Karpas-422 (cell line): ENCODE measurements around the gene GSDMA. TPM values are rescaled to one million over a fixed set of nuclear protein-coding genes. Genes with fewer than 3 reads are reported as not detected.

Experiments
- DNase-seq: peaks from one replicate; pipeline ENCODE4 v3.0.0-alpha.2; 2015
- H2AFZ ChIP-seq: fragments of 200-600 bp; sonication (generic); 2 replicates; pipeline ENCODE4 v1.6.1; 2014; ENCODE audit warnings: antibody characterized with exemption, low read length, mixed read lengths
- H3K27ac ChIP-seq: fragments of 200-600 bp; sonication (generic); 2 replicates; pipeline ENCODE4 v1.5.1; 2014; ENCODE audit warnings: mild to moderate bottlenecking, low read length, moderate library complexity
- H3K27me3 ChIP-seq: fragments of 200-600 bp; sonication (generic); 2 replicates; pipeline ENCODE4 v1.6.1; 2014; ENCODE audit warnings: low read length, mixed read lengths
- H3K36me3 ChIP-seq: fragments of 200-600 bp; sonication (generic); 2 replicates; pipeline ENCODE4 v1.6.1; 2014; ENCODE audit warnings: low read length, mixed read lengths; ENCODE audit not compliant: insufficient read depth
- H3K4me1 ChIP-seq: fragments of 200-600 bp; sonication (generic); 2 replicates; pipeline ENCODE4 v1.6.1; 2014; ENCODE audit warnings: mild to moderate bottlenecking, low read length, mixed read lengths
- H3K4me2 ChIP-seq: fragments of 200-600 bp; sonication (generic); 2 replicates; pipeline ENCODE4 v1.6.1; 2014; ENCODE audit warnings: low read length, low read depth, mild to moderate bottlenecking; ENCODE audit not compliant: poor library complexity, severe bottlenecking
- H3K4me3 ChIP-seq: fragments of 200-600 bp; sonication (generic); 2 replicates; pipeline ENCODE4 v1.5.1; 2014; ENCODE audit warnings: mild to moderate bottlenecking, antibody characterized with exemption, low read length, mixed read lengths
- H3K79me2 ChIP-seq: fragments of 200-600 bp; sonication (generic); 2 replicates; pipeline ENCODE4 v1.6.1; 2014; ENCODE audit warnings: mild to moderate bottlenecking, low read length, mixed read lengths
- H3K9ac ChIP-seq: fragments of 200-600 bp; sonication (generic); 2 replicates; pipeline ENCODE4 v1.6.0; 2014; ENCODE audit warnings: low read length
- H3K9me2 ChIP-seq: fragments of 200-600 bp; sonication (generic), shearing (Covaris generic); replicated peaks from 2 replicates; pipeline ENCODE4 v1.6.0; 2014; ENCODE audit warnings: mild to moderate bottlenecking, low read length, moderate library complexity; ENCODE audit not compliant: insufficient read depth
- H3K9me3 ChIP-seq: fragments of 300-700, 200-600 bp; sonication (generic); 2 replicates; pipeline ENCODE4 v1.6.1; 2014; ENCODE audit warnings: low read length, mixed read lengths
- H4K20me1 ChIP-seq: fragments of 200-600 bp; sonication (generic); 2 replicates; pipeline ENCODE4 v1.6.1; 2014; ENCODE audit warnings: mild to moderate bottlenecking, antibody characterized with exemption, low read length, low read depth; ENCODE audit not compliant: insufficient read depth
- total RNA-seq: library from RNA; depleted of rRNA; stranded (reverse); fragments of >200 nt; shearing (Covaris generic); gene quantifications from 2 replicates; pipeline ENCODE4 v1.2.3, GENCODE V29; 2014; ENCODE audit warnings: low replicate concordance

GSDMA gene
- total RNA-seq, 1 experiment from 2014 or later: not detected

- Histone ChIP-seq H3K4me1 (peaks cover 17% of the 10 kb centered on the region), H3K36me3 (no peaks in the 10 kb centered on the region), H3K79me2 (no peaks in the 10 kb centered on the region), H2AFZ (no peak overlapping the region), H3K27me3 (no peaks in the 10 kb centered on the region), H4K20me1 (no peaks in the 10 kb centered on the region), H3K9me2 (no peaks in the 10 kb centered on the region), H3K9ac (no peak overlapping the region), H3K4me2 (no peak overlapping the region), H3K4me3 (no peak overlapping the region), H3K9me3 (no peaks in the 10 kb centered on the region), H3K27ac (no peak overlapping the region)
- no peak for DNase-seq
Observed at GRCh38 chr17:39937447-39937846, 25.4 kb upstream of the GSDMA start.

- Histone ChIP-seq H3K27ac (no peak overlapping the region), H4K20me1 (no peaks in the 10 kb centered on the region), H3K4me1 (peaks cover 17% of the 10 kb centered on the region), H2AFZ (no peak overlapping the region), H3K79me2 (no peaks in the 10 kb centered on the region), H3K9ac (no peak overlapping the region), H3K27me3 (no peaks in the 10 kb centered on the region), H3K36me3 (no peaks in the 10 kb centered on the region), H3K9me3 (no peaks in the 10 kb centered on the region), H3K4me2 (no peak overlapping the region), H3K9me2 (no peaks in the 10 kb centered on the region), H3K4me3 (no peak overlapping the region)
- no peak for DNase-seq
Observed at GRCh38 chr17:39938140-39938869, 24.5 kb upstream of the GSDMA start.

GRCh38 chr17:39939106-39939505 lies 23.7 kb upstream of the GSDMA start:
- H3K4me2 ChIP-seq: peak overlapping the region; percentile 40

GRCh38 chr17:39939588-39940419 lies 23.0 kb upstream of the GSDMA start:
- no peaks in the 10 kb centered on the region for H3K9me2 ChIP-seq
- no peaks in the 10 kb centered on the region for H4K20me1 ChIP-seq
- peak overlapping the region; percentile 80; the same call in 1 of the 2 replicates for H2AFZ ChIP-seq
- H3K27ac ChIP-seq: no peak overlapping the region
- no peaks in the 10 kb centered on the region for H3K79me2 ChIP-seq
- H3K4me3 ChIP-seq: no peak overlapping the region
- peaks cover 19% of the 10 kb centered on the region for H3K4me1 ChIP-seq
- H3K9me3 ChIP-seq: no peaks in the 10 kb centered on the region
- H3K4me2 ChIP-seq: peak overlapping the region; percentile 40
- peak; percentile 80 for DNase-seq
- no peaks in the 10 kb centered on the region for H3K36me3 ChIP-seq
- H3K27me3 ChIP-seq: no peaks in the 10 kb centered on the region
- peak overlapping the region; percentile 51 for H3K9ac ChIP-seq

More at GRCh38 chr17:39939106-39939505, 23.7 kb upstream of the GSDMA start:
- Histone ChIP-seq H3K9ac (no peak overlapping the region), H4K20me1 (no peaks in the 10 kb centered on the region), H3K27ac (no peak overlapping the region), H3K79me2 (no peaks in the 10 kb centered on the region), H3K9me2 (no peaks in the 10 kb centered on the region), H3K4me3 (no peak overlapping the region), H3K4me1 (peaks cover 21% of the 10 kb centered on the region), H2AFZ (0 out of 2 replicates have a peak overlapping the region, but pooled peaks have one; percentile 2), H3K36me3 (no peaks in the 10 kb centered on the region), H3K9me3 (no peaks in the 10 kb centered on the region), H3K27me3 (no peaks in the 10 kb centered on the region)
- DNase-seq: no peak

- no peaks in the 10 kb centered on the region for H3K36me3 ChIP-seq
- H3K27ac ChIP-seq: no peak overlapping the region
- no peaks in the 10 kb centered on the region for H3K9me2 ChIP-seq
- no peaks in the 10 kb centered on the region for H3K9me3 ChIP-seq
- no peaks in the 10 kb centered on the region for H4K20me1 ChIP-seq
- peaks cover 23% of the 10 kb centered on the region for H3K4me1 ChIP-seq
- H2AFZ ChIP-seq: no peak overlapping the region
- no peak overlapping the region for H3K4me3 ChIP-seq
- no peak overlapping the region for H3K4me2 ChIP-seq
- DNase-seq: no peak
- no peaks in the 10 kb centered on the region for H3K27me3 ChIP-seq
- H3K79me2 ChIP-seq: no peaks in the 10 kb centered on the region
- no peak overlapping the region for H3K9ac ChIP-seq
Observed at GRCh38 chr17:39943702-39944392, 19.0 kb upstream of the GSDMA start.

GRCh38 chr17:39944393-39944711 lies 18.5 kb upstream of the GSDMA start:
- Histone ChIP-seq H3K36me3 (no peaks in the 10 kb centered on the region), H3K9me3 (no peaks in the 10 kb centered on the region), H4K20me1 (no peaks in the 10 kb centered on the region), H2AFZ (no peak overlapping the region), H3K79me2 (no peaks in the 10 kb centered on the region), H3K4me2 (no peak overlapping the region), H3K9me2 (no peaks in the 10 kb centered on the region), H3K9ac (no peak overlapping the region), H3K4me1 (peaks cover 21% of the 10 kb centered on the region), H3K4me3 (no peak overlapping the region), H3K27ac (no peak overlapping the region), H3K27me3 (no peaks in the 10 kb centered on the region)
- no peak for DNase-seq

- DNase-seq: no peak
- H3K27ac ChIP-seq: no peak overlapping the region
- no peaks in the 10 kb centered on the region for H3K36me3 ChIP-seq
- H4K20me1 ChIP-seq: no peaks in the 10 kb centered on the region
- no peaks in the 10 kb centered on the region for H3K79me2 ChIP-seq
- H3K4me2 ChIP-seq: no peak overlapping the region
- H3K4me3 ChIP-seq: no peak overlapping the region
- no peak overlapping the region for H3K9ac ChIP-seq
- H3K4me1 ChIP-seq: peaks cover 13% of the 10 kb centered on the region
- H3K9me3 ChIP-seq: no peaks in the 10 kb centered on the region
- no peaks in the 10 kb centered on the region for H3K27me3 ChIP-seq
- H2AFZ ChIP-seq: no peak overlapping the region
- no peaks in the 10 kb centered on the region for H3K9me2 ChIP-seq
Observed at GRCh38 chr17:39946551-39947330, 16.1 kb upstream of the GSDMA start.
